Progenitor cell of endocrine pancreas (in vitro differentiated cells): ENCODE measurements around the gene GLRA2. TPM values are rescaled to one million over a fixed set of nuclear protein-coding genes. Genes with fewer than 3 reads are reported as not detected.

Source experiments
- DNase-seq: peaks from one replicate; pipeline ENCODE4 v3.0.0; 2021; ENCODE audit warnings: low spot score; ENCODE audit not compliant: unreplicated experiment
- H3K27ac Mint-ChIP-seq: 2 replicates; pipeline ENCODE4 v1.8.0; 2021; ENCODE audit warnings: mild to moderate bottlenecking, moderate library complexity, mixed read lengths
- H3K27me3 Mint-ChIP-seq: 2 replicates; pipeline ENCODE4 v1.8.0; 2021; ENCODE audit warnings: mixed read lengths
- H3K36me3 Mint-ChIP-seq: 2 replicates; pipeline ENCODE4 v1.8.0; 2022; ENCODE audit warnings: mixed read lengths; ENCODE audit not compliant: insufficient read depth
- H3K4me1 Mint-ChIP-seq: 2 replicates; pipeline ENCODE4 v1.8.0; 2021; ENCODE audit warnings: low read depth, mixed read lengths
- H3K4me3 Mint-ChIP-seq: 2 replicates; pipeline ENCODE4 v1.8.0; 2021; ENCODE audit warnings: low read depth, mild to moderate bottlenecking, moderate library complexity, mixed read lengths
- H3K9me3 Mint-ChIP-seq: 2 replicates; pipeline ENCODE4 v1.8.0; 2021; ENCODE audit warnings: low read depth, mixed read lengths
- total RNA-seq: library from RNA; stranded (reverse); gene quantifications from 2 replicates; pipeline ENCODE4 v1.2.1, GENCODE V29; 2021
- TF ChIP-seq, protein P1 (sequence below): fragments of 200-600 bp; sonication (generic); IDR thresholded peaks from one replicate; pipeline ENCODE4 v1.5.0; 2021; ENCODE audit warnings: antibody characterized with exemption, mild to moderate bottlenecking; ENCODE audit not compliant: unreplicated experiment

The GLRA2 gene
- total RNA-seq, 1 donor from 2014 or later: not detected

- H3K27ac Mint-ChIP-seq: no peak overlapping the region
- H3K27me3 Mint-ChIP-seq: no peaks in the 10 kb centered on the region
- H3K4me3 Mint-ChIP-seq: no peak overlapping the region
- H3K4me1 Mint-ChIP-seq: peaks cover 2% of the 10 kb centered on the region
- peaks cover 32% of the 10 kb centered on the region for H3K9me3 Mint-ChIP-seq
- no peak for DNase-seq
- H3K36me3 Mint-ChIP-seq: no peaks in the 10 kb centered on the region
- TF ChIP-seq, protein P1, sequence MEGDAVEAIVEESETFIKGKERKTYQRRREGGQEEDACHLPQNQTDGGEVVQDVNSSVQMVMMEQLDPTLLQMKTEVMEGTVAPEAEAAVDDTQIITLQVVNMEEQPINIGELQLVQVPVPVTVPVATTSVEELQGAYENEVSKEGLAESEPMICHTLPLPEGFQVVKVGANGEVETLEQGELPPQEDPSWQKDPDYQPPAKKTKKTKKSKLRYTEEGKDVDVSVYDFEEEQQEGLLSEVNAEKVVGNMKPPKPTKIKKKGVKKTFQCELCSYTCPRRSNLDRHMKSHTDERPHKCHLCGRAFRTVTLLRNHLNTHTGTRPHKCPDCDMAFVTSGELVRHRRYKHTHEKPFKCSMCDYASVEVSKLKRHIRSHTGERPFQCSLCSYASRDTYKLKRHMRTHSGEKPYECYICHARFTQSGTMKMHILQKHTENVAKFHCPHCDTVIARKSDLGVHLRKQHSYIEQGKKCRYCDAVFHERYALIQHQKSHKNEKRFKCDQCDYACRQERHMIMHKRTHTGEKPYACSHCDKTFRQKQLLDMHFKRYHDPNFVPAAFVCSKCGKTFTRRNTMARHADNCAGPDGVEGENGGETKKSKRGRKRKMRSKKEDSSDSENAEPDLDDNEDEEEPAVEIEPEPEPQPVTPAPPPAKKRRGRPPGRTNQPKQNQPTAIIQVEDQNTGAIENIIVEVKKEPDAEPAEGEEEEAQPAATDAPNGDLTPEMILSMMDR: no peak
Observed at GRCh38 chrX:14616301-14616700, 87.0 kb downstream of the GLRA2 start.

GRCh38 chrX:14616836-14617235 is 87.5 kb downstream of the GLRA2 start:
- no peak for DNase-seq
- no peak overlapping the region for H3K4me3 Mint-ChIP-seq

GRCh38 chrX:14618177-14618965 is 89.0 kb downstream of the GLRA2 start:
- Mint-ChIP-seq H3K9me3 (peaks cover 32% of the 10 kb centered on the region), H3K27ac (no peak overlapping the region), H3K27me3 (no peaks in the 10 kb centered on the region), H3K4me1 (peaks cover 2% of the 10 kb centered on the region), H3K36me3 (no peaks in the 10 kb centered on the region), H3K4me3 (no peak overlapping the region)
- DNase-seq: no peak
- TF ChIP-seq, protein P1: no peak

More at GRCh38 chrX:14616836-14617235, 87.5 kb downstream of the GLRA2 start:
- peaks cover 32% of the 10 kb centered on the region for H3K9me3 Mint-ChIP-seq
- H3K27ac Mint-ChIP-seq: no peak overlapping the region
- no peaks in the 10 kb centered on the region for H3K36me3 Mint-ChIP-seq
- TF ChIP-seq, protein P1: no peak
- H3K27me3 Mint-ChIP-seq: no peaks in the 10 kb centered on the region
- H3K4me1 Mint-ChIP-seq: peaks cover 2% of the 10 kb centered on the region

- Mint-ChIP-seq H3K4me1 (no peaks in the 10 kb centered on the region), H3K36me3 (no peaks in the 10 kb centered on the region), H3K4me3 (no peak overlapping the region), H3K27me3 (no peaks in the 10 kb centered on the region), H3K27ac (no peak overlapping the region), H3K9me3 (peaks cover 20% of the 10 kb centered on the region)
- DNase-seq: no peak
- TF ChIP-seq, protein P1: no peak
Observed at GRCh38 chrX:14630733-14631132, 101.4 kb downstream of the GLRA2 start.

DNA sequence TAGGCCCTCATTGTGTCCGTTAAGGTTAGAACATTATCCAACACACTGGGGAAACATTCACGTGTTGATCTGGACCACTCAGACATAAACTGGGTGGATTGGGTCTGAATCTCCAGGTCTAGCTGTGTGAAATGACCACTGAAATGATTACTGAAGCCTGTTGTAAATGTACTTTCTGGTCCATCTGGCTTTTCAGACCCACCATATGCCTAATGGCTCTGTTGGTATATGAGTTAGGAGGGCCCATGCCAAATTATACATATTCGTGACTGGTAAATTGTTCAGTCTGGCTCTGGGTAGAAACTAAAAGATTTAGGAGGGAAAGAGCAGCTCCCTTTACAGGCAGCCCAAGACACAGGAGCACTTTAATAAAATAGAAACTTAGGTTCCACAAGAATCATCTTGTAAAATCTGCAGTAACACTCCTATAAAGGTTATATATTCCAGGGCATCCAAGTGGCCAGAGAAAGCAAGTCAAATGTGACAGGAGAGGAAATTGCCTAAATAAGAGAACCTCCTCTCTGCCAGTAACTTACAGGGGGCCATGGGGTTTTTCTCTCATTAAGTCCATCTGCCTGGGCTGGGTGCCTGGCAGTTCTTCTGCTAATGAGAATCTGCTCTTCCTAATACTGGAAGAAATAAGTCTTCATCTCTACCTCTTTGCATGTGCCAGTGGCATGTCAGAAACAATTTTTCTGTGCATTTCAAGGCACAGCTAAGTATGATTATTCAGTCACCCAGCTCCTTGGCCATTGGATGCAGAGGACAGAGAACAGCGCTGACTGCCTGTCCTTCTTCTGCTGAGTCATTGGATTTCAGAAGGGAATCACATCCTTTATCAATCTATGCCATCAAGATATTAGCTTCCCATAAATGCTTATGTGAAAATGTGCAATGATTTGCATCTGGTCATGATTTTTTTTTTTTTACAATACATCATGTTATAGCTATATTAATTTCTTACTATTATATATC is 112.6 kb downstream of the GLRA2 start:
- no peak overlapping the region for H3K4me3 Mint-ChIP-seq
- TF ChIP-seq, protein P1: no peak
- no peak overlapping the region for H3K27ac Mint-ChIP-seq
- DNase-seq: no peak
- no peaks in the 10 kb centered on the region for H3K4me1 Mint-ChIP-seq
- H3K9me3 Mint-ChIP-seq: peaks cover 9% of the 10 kb centered on the region
- no peaks in the 10 kb centered on the region for H3K36me3 Mint-ChIP-seq
- no peaks in the 10 kb centered on the region for H3K27me3 Mint-ChIP-seq
